Left renal pelvis (tissue), 4 donors: Measurements from ENCODE around the gene TTLL9. TPM values are rescaled to one million over a fixed set of nuclear protein-coding genes. Genes with fewer than 3 reads are reported as not detected.

Experiments used
- DNase-seq, 4 donors: peaks; one replicate each; pipeline ENCODE4 v3.0.0-alpha.2; 2013; ENCODE audit warnings: low read depth in 4 of 4, low spot score in 3 of 4
- polyA plus RNA-seq, 4 donors: library from polyadenylated mRNA; unstranded; fragments of 120-200 nt; gene quantifications; one replicate each; pipeline ENCODE4 v1.2.1, GENCODE V29; 2013; ENCODE audit not compliant: insufficient read length in 4 of 4

The TTLL9 gene
- polyA plus RNA-seq, 4 donors: 0.48 to 6.2 (median 2.5) TPM

- no peak for DNase-seq
Measured at GRCh38 chr20:31972471-31973021, 102.1 kb downstream of the TTLL9 start.

- DNase-seq: no peak
Measured at GRCh38 chr20:31974296-31974695, 103.9 kb downstream of the TTLL9 start.

- DNase-seq: peak in 1 of 4 donors; percentile 56
Measured at GRCh38 chr20:31974951-31975487, 104.6 kb downstream of the TTLL9 start.

GRCh38 chr20:31975874-31976273 is 105.4 kb downstream of the TTLL9 start:
- no peak for DNase-seq

GRCh38 chr20:31977080-31977479 is 106.6 kb downstream of the TTLL9 start:
- no peak for DNase-seq

- DNase-seq: no peak
Measured at GRCh38 chr20:31979713-31980426, 109.4 kb downstream of the TTLL9 start.

GRCh38 chr20:31981784-31982183 is 111.3 kb downstream of the TTLL9 start:
- DNase-seq: no peak

- no peak for DNase-seq
Measured at GRCh38 chr20:31984981-31985471, 114.6 kb downstream of the TTLL9 start.

- no peak for DNase-seq
Measured at GRCh38 chr20:31987744-31988143, 117.3 kb downstream of the TTLL9 start.

- no peak for DNase-seq
Measured at GRCh38 chr20:31988430-31989015, 118.1 kb downstream of the TTLL9 start.

- DNase-seq: no peak
Measured at GRCh38 chr20:31989030-31989645, 118.7 kb downstream of the TTLL9 start.

GRCh38 chr20:31990641-31991338 is 120.4 kb downstream of the TTLL9 start:
- no peak for DNase-seq

GRCh38 chr20:31991339-31991705 is 120.9 kb downstream of the TTLL9 start:
- DNase-seq: no peak

GRCh38 chr20:31992086-31992485 is 121.7 kb downstream of the TTLL9 start:
- no peak for DNase-seq

Other genes with a start within 250 kb of the TTLL9 start
- 1 to 10 TPM; 1.6 to 2.6 (median 2.1) TPM for gene COX4I2, start 232.7 kb upstream of the TTLL9 start, polyA plus RNA-seq
- 10 to 100 TPM; 67.2 to 81.0 (median 76.5) TPM for gene BCL2L1, start 147.8 kb upstream of the TTLL9 start, polyA plus RNA-seq
- gene TPX2, start 131.3 kb upstream of the TTLL9 start, polyA plus RNA-seq: 10 to 100 TPM; 45.4 to 54.6 (median 52.9) TPM
- gene MYLK2, start 51.3 kb upstream of the TTLL9 start, polyA plus RNA-seq: under 1 TPM; 0.56 to 0.96 (median 0.82) TPM
- gene FOXS1, start 25.0 kb upstream of the TTLL9 start, polyA plus RNA-seq: 1 to 10 TPM; 3.5 to 8.4 (median 5.4) TPM
- 10 to 100 TPM in 3 of 4 donors, 1 to 10 TPM in 1; 4.6 to 16.7 (median 16.0) TPM for gene DUSP15, start 107 bp upstream of the TTLL9 start, polyA plus RNA-seq
- 10 to 100 TPM; 12.8 to 22.0 (median 19.8) TPM for gene PDRG1, start 81.4 kb downstream of the TTLL9 start, polyA plus RNA-seq
- under 1 TPM; 0.20 to 0.47 (median 0.33) TPM for gene XKR7, start 97.5 kb downstream of the TTLL9 start, polyA plus RNA-seq
- gene CCM2L, start 139.8 kb downstream of the TTLL9 start, polyA plus RNA-seq: 1 to 10 TPM; 3.7 to 9.2 (median 6.4) TPM
- gene HCK, start 181.6 kb downstream of the TTLL9 start, polyA plus RNA-seq: 1 to 10 TPM; 2.3 to 6.7 (median 2.6) TPM
- 10 to 100 TPM; 67.1 to 69.1 (median 67.9) TPM for gene TM9SF4, start 239.1 kb downstream of the TTLL9 start, polyA plus RNA-seq